ENCODE data around the gene MPRIP.

DNA sequence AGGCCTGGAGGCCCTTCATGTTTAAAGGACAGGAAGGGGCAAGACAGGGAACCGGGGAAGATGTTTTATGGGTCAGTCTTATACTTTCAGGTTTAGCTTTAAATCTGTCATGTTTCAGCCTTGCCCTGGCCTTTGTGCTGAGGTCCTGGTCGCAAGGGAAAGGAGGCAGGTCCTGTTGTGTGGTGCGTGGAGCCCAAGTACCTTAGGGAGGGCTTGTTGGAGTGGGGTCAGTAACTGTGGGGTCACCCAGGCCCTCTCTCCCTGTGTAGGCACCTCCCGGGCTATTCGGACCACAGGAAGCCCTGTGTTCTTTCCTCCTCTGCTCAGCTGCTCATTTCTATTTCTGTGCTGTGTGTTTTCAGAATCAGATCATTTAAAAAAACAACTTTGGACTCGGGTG, 42.7 kb downstream of the MPRIP start:
- TF ChIP-seq, protein P1, sequence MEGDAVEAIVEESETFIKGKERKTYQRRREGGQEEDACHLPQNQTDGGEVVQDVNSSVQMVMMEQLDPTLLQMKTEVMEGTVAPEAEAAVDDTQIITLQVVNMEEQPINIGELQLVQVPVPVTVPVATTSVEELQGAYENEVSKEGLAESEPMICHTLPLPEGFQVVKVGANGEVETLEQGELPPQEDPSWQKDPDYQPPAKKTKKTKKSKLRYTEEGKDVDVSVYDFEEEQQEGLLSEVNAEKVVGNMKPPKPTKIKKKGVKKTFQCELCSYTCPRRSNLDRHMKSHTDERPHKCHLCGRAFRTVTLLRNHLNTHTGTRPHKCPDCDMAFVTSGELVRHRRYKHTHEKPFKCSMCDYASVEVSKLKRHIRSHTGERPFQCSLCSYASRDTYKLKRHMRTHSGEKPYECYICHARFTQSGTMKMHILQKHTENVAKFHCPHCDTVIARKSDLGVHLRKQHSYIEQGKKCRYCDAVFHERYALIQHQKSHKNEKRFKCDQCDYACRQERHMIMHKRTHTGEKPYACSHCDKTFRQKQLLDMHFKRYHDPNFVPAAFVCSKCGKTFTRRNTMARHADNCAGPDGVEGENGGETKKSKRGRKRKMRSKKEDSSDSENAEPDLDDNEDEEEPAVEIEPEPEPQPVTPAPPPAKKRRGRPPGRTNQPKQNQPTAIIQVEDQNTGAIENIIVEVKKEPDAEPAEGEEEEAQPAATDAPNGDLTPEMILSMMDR (IDR thresholded peaks at IDR 0.05): no peak
- TF ChIP-seq POLR2A (IDR thresholded peaks at IDR 0.05): no peak
